HCT116 (cell line): ENCODE measurements around the gene NOSIP. TPM values are rescaled to one million over a fixed set of nuclear protein-coding genes. Genes with fewer than 3 reads are reported as not detected.

Experiments used
- ATAC-seq: fragments of 200-7000 bp; cut with Tn5 transposase; 2 replicates; pipeline ENCODE4 v1.9.1; 2020; ENCODE audit warnings: mild to moderate bottlenecking, moderate library complexity
- BruUV-seq: library from RNA; stranded (reverse); fragments of 400-500 nt; replicated peaks from 2 replicates; lab custom pipeline; 2021; lab: Mats Ljungman, UMichigan
- CTCF ChIA-PET: fragments of 300-600 bp; sonication (Branson Sonifier 250); formaldehyde crosslinking; loops from one replicate; lab custom pipeline; 2021; ENCODE audit warnings: antibody characterized with exemption; lab: Charles Lee
- POLR2A ChIA-PET: fragments of 300-600, 350-600 bp; sonication (Branson Sonifier 250); formaldehyde crosslinking; loops from one replicate; lab custom pipeline; 2021; ENCODE audit warnings: antibody characterized with exemption; lab: Charles Lee
- RAD21 ChIA-PET, 2 experiments: fragments of 300-600 bp; sonication (Branson Sonifier 250); formaldehyde crosslinking; loops; one replicate each; lab custom pipeline; 2023; ENCODE audit warnings: low total read pairs in 2 of 2; ENCODE audit not compliant: uncharacterized antibody in 2 of 2, unreplicated experiment in 2 of 2, low non-redundant PET in 1 of 2; lab: Charles Lee
- DNase-seq: peaks from one replicate; pipeline ENCODE4 v3.0.0-alpha.2; 2010; ENCODE audit warnings: low read depth, low spot score
- H2AFZ ChIP-seq: fragments of 200-600 bp; shearing (Covaris generic), sonication (generic); 2 replicates; pipeline ENCODE4 v1.6.1; 2017; ENCODE audit warnings: low read depth, mixed run types, mixed read lengths, antibody characterized with exemption, low read length; ENCODE audit not compliant: poor library complexity, severe bottlenecking
- H3K27ac ChIP-seq: 2 replicates; pipeline ENCODE4 v1.5.1; 2012; ENCODE audit warnings: low read depth, low read length
- H3K27me3 ChIP-seq: fragments of 200-600 bp; sonication (generic); 2 replicates; pipeline ENCODE4 v1.6.1; 2016; ENCODE audit warnings: mixed run types, low read length, mixed read lengths; ENCODE audit not compliant: insufficient read depth
- H3K36me3 ChIP-seq, 2 experiments: fragments of 200-500 bp in 1 of 2; fragments of 200-600 bp in 1 of 2; sonication (Bioruptor generic) in 1 of 2; sonication (generic) in 1 of 2; 2 replicates each; pipeline versions ENCODE4 v1.5.1 to v1.6.1; 2014 to 2016; ENCODE audit warnings: low read length in 2 of 2, inconsistent platforms in 1 of 2, mixed read lengths in 1 of 2, mixed run types in 1 of 2; ENCODE audit not compliant: insufficient read depth in 2 of 2, control insufficient read depth in 1 of 2
- H3K4me1 ChIP-seq, 2 experiments: fragments of 200-600 bp in 1 of 2; sonication (generic) in 1 of 2; 2 replicates each; pipeline versions ENCODE4 v1.5.1 to v1.6.1; 2012 to 2017; ENCODE audit warnings: low read length in 2 of 2, inconsistent platforms in 1 of 2, mild to moderate bottlenecking in 1 of 2, mixed read lengths in 1 of 2, mixed run types in 1 of 2, moderate library complexity in 1 of 2; ENCODE audit not compliant: insufficient read depth in 2 of 2, control insufficient read depth in 1 of 2
- H3K4me2 ChIP-seq: fragments of 200-600 bp; sonication (generic); 2 replicates; pipeline ENCODE4 v1.6.1; 2017; ENCODE audit warnings: mixed run types, low read length, mixed read lengths
- H3K4me3 ChIP-seq, 2 experiments: fragments of 200-600 bp in 1 of 2; sonication (generic) in 1 of 2; replicated peaks in 1 of 2; 2 replicates each; pipeline ENCODE4 v1.5.1; 2011 to 2016; ENCODE audit warnings: low read length in 2 of 2, control low read depth in 1 of 2, low read depth in 1 of 2, mild to moderate bottlenecking in 1 of 2, mixed read lengths in 1 of 2, mixed run types in 1 of 2
- H3K79me2 ChIP-seq: fragments of 200-600 bp; sonication (generic); 2 replicates; pipeline ENCODE4 v1.6.1; 2017; ENCODE audit warnings: mild to moderate bottlenecking, mixed run types, low read length, moderate library complexity, mixed read lengths; ENCODE audit not compliant: insufficient read depth
- H3K9ac ChIP-seq: fragments of 200-600 bp; sonication (generic); 2 replicates; pipeline ENCODE4 v1.6.1; 2016; ENCODE audit warnings: low read length, mixed read lengths
- H3K9me2 ChIP-seq: fragments of 200-600 bp; sonication (generic), shearing (Covaris generic); 2 replicates; pipeline ENCODE4 v1.6.1; 2017; ENCODE audit warnings: mixed run types, mild to moderate bottlenecking, moderate library complexity; ENCODE audit not compliant: insufficient read depth
- H3K9me3 ChIP-seq, 2 experiments: fragments of 200-500 bp in 1 of 2; fragments of 200-600 bp in 1 of 2; sonication (Bioruptor generic) in 1 of 2; sonication (generic) in 1 of 2; 2 replicates each; pipeline ENCODE4 v1.6.1; 2014 to 2017; ENCODE audit warnings: low read length in 2 of 2, mixed read lengths in 2 of 2, inconsistent platforms in 1 of 2, low read depth in 1 of 2, mild to moderate bottlenecking in 1 of 2, mixed run types in 1 of 2, moderate library complexity in 1 of 2; ENCODE audit not compliant: control insufficient read depth in 1 of 2, insufficient read depth in 1 of 2
- H4K20me1 ChIP-seq: fragments of 200-600 bp; sonication (generic), shearing (Covaris generic); 2 replicates; pipeline ENCODE4 v1.6.1; 2017; ENCODE audit warnings: mixed run types, mild to moderate bottlenecking, moderate library complexity; ENCODE audit not compliant: insufficient read depth
- CBX3 ChIP-seq: IDR thresholded peaks from 2 replicates; pipeline ENCODE4 v1.6.1; 2012; ENCODE audit warnings: low read depth
- JUND ChIP-seq: IDR thresholded peaks from 2 replicates; pipeline ENCODE4 v1.6.1; 2012
- MAX ChIP-seq: IDR thresholded peaks from 2 replicates; pipeline ENCODE4 v1.6.1; 2012
- POLR2A ChIP-seq: IDR thresholded peaks from 2 replicates; pipeline ENCODE4 v1.7.0; 2011; ENCODE audit warnings: borderline replicate concordance; ENCODE audit not compliant: insufficient read depth, insufficient read length; ENCODE audit errors: extremely low read depth
- RAD21 ChIP-seq: IDR thresholded peaks from 2 replicates; pipeline ENCODE4 v1.6.1; 2012; ENCODE audit warnings: low read depth, mild to moderate bottlenecking
- SP1 ChIP-seq: IDR thresholded peaks from 2 replicates; pipeline ENCODE4 v1.6.1; 2012; ENCODE audit warnings: low read depth
- SRF ChIP-seq: IDR thresholded peaks from 2 replicates; pipeline ENCODE4 v1.6.1; 2012; ENCODE audit warnings: low read depth
- TCF7L2 ChIP-seq: IDR thresholded peaks from 2 replicates; pipeline ENCODE4 v1.7.0; 2011; ENCODE audit warnings: borderline replicate concordance, inconsistent platforms; ENCODE audit not compliant: insufficient read depth, insufficient read length; ENCODE audit errors: extremely low read depth
- ZFX ChIP-seq: fragments of 450-650 bp; IDR thresholded peaks from 2 replicates; pipeline ENCODE4 v1.6.1; 2017
- intact Hi-C: fragments of 100-400 bp; cut with micrococcal nuclease; formaldehyde crosslinking; loops from 2 replicates; pipeline ENCODE4 v1.10.0; 2022
- total RNA-seq: library from RNA; stranded (reverse); gene quantifications from one replicate; pipeline ENCODE4 v1.2.1, GENCODE V29; 2021; ENCODE audit not compliant: unreplicated experiment
- TF ChIP-seq, protein P1 (sequence below): IDR thresholded peaks from 2 replicates; pipeline ENCODE4 v1.6.1; 2012
- TF ChIP-seq, protein P2 (sequence below), 3 experiments: fragments of 200-600 bp in 1 of 3; sonication (generic) in 1 of 3; IDR thresholded peaks in 2 of 3; conservative IDR thresholded peaks in 1 of 3; 2 replicates each; pipeline ENCODE4 v1.5.1; 2012 to 2017; ENCODE audit warnings: low read depth in 2 of 3, low read length in 2 of 3, antibody characterized with exemption in 1 of 3, borderline replicate concordance in 1 of 3, control low read depth in 1 of 3, mild to moderate bottlenecking in 1 of 3, mixed read lengths in 1 of 3, mixed run types in 1 of 3, moderate library complexity in 1 of 3; ENCODE audit not compliant: insufficient read depth in 1 of 3

The NOSIP gene
- total RNA-seq, 1 experiment from 2014 or later: 133 TPM

GRCh38 chr19:49538643-49539042 lies 41.7 kb downstream of the NOSIP start:
- Histone ChIP-seq H4K20me1 (no peaks in the 10 kb centered on the region), H2AFZ (no peak overlapping the region), H3K79me2 (no peaks in the 10 kb centered on the region), H3K27me3 (no peaks in the 10 kb centered on the region), H3K4me2 (no peak overlapping the region), H3K4me1 (peaks cover 0 to 5% of the 10 kb centered on the region in 2 experiments; a peak in 1 of 4 replicates), H3K9ac (no peak overlapping the region), H3K27ac (no peak overlapping the region), H3K9me2 (no peaks in the 10 kb centered on the region), H3K4me3 (no peak overlapping the region), H3K9me3 (no peaks in the 10 kb centered on the region), H3K36me3 (no peaks in the 10 kb centered on the region)
- no peak for DNase-seq
- ChIA-PET RAD21 (no interaction called here), POLR2A (no interaction called here), CTCF (no interaction called here)
- no peak for ATAC-seq
- intact Hi-C loops: no loop called here
- TF ChIP-seq, protein P1, sequence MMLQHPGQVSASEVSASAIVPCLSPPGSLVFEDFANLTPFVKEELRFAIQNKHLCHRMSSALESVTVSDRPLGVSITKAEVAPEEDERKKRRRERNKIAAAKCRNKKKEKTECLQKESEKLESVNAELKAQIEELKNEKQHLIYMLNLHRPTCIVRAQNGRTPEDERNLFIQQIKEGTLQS: no peak
- TF ChIP-seq, protein P2, sequence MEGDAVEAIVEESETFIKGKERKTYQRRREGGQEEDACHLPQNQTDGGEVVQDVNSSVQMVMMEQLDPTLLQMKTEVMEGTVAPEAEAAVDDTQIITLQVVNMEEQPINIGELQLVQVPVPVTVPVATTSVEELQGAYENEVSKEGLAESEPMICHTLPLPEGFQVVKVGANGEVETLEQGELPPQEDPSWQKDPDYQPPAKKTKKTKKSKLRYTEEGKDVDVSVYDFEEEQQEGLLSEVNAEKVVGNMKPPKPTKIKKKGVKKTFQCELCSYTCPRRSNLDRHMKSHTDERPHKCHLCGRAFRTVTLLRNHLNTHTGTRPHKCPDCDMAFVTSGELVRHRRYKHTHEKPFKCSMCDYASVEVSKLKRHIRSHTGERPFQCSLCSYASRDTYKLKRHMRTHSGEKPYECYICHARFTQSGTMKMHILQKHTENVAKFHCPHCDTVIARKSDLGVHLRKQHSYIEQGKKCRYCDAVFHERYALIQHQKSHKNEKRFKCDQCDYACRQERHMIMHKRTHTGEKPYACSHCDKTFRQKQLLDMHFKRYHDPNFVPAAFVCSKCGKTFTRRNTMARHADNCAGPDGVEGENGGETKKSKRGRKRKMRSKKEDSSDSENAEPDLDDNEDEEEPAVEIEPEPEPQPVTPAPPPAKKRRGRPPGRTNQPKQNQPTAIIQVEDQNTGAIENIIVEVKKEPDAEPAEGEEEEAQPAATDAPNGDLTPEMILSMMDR (IDR thresholded peaks at IDR 0.05 in 2 of 3, conservative IDR thresholded peaks at IDR 0.05 in 1 of 3; ENCODE audit: borderline replicate concordance in 1 of 3, insufficient read depth in 1 of 3, low read depth in 2 of 3, low read length in 2 of 3): no peak
- TF ChIP-seq JUND: no peak
- TF ChIP-seq ZFX: no peak
- TF ChIP-seq MAX: no peak
- no peak for TF ChIP-seq SRF
- no peak for TF ChIP-seq CBX3
- no peak for TF ChIP-seq RAD21
- TF ChIP-seq POLR2A: no peak
- no peak for TF ChIP-seq TCF7L2
- no peak for TF ChIP-seq SP1
- BruUV-seq: no TSS peak
